Activated naive CD4-positive, alpha-beta T cell treated with anti-CD3 and anti-CD28 coated beads, Interleukin-2, amount 10 ng/mL, durations not matched to agents 7 days and 5 days (primary cell): ENCODE data around the gene ARSB.
"Not testable (repeated sequence)": the region's sequence is repeated elsewhere in the genome, so short reads cannot be mapped to it uniquely, and the experiment has no call there.

Experiments
- CTCF ChIA-PET: fragments of 350-600 bp; sonication (Branson Sonifier 250); formaldehyde crosslinking; loops from one replicate; lab custom pipeline; 2021; ENCODE audit warnings: antibody characterized with exemption; lab: Charles Lee
- DNase-seq: peaks from one replicate; pipeline ENCODE4 v3.0.0-alpha.2; 2020
- H3K27ac Mint-ChIP-seq: one replicate; pipeline ENCODE4 v1.8.0; 2021; ENCODE audit warnings: mild to moderate bottlenecking, moderate library complexity, mixed read lengths
- H3K27me3 Mint-ChIP-seq: one replicate; pipeline ENCODE4 v1.8.0; 2021; ENCODE audit warnings: mild to moderate bottlenecking, mixed read lengths
- H3K36me3 Mint-ChIP-seq: one replicate; pipeline ENCODE4 v1.8.0; 2021; ENCODE audit warnings: mixed read lengths
- H3K4me1 Mint-ChIP-seq: one replicate; pipeline ENCODE4 v1.8.0; 2021; ENCODE audit warnings: mixed read lengths
- H3K4me3 Mint-ChIP-seq: one replicate; pipeline ENCODE4 v1.8.0; 2021; ENCODE audit warnings: mild to moderate bottlenecking, moderate library complexity, mixed read lengths
- H3K9me3 Mint-ChIP-seq: one replicate; pipeline ENCODE4 v1.8.0; 2021; ENCODE audit warnings: mixed read lengths

ARSB gene

GRCh38 chr5:78893940-78894677 lies 91.0 kb downstream of the ARSB start:
- DNase-seq = no peak
- Mint-ChIP-seq H3K9me3 (peaks cover 4% of the 10 kb centered on the region), H3K27ac (no peak overlapping the region), H3K36me3 (no peaks in the 10 kb centered on the region), H3K4me1 (peaks cover 10% of the 10 kb centered on the region), H3K27me3 (no peaks in the 10 kb centered on the region), H3K4me3 (no peak overlapping the region)
- CTCF ChIA-PET = no interaction called here

DNA sequence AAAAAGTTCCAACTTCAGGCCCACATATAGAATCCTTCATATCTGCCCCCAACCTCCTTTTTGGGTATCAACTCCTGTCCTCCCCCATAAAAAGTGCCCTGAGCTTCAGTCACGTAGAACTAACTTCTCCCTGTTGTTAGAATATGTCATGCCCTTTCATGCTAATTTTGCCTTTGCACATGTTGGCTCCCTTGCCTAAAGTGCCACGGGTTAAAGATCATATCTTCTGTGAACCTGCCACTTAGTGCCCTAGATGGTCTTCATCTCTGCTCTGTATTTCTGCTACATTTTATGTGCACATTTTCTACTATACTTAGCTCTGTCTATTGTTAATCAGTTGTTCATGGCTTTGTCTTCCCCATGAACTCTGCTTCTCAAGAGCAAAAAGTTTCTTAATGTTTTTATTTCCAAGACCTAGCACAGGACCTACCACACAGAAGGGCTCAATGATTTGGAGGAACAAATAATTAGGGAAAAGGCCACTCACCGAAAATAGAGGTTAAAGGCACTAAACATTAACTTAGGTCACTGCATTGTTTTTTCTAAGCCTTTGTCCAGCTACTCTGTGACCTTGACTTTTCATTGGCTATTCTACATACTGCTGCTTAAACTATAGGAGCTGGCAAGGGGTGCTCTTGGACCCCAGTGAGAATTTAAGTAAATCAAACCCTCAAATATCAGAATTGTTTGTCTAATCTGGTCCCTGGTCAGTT lies 94.3 kb downstream of the ARSB start:
- CTCF ChIA-PET = interaction anchor here (0.7 to 0.8 kb wide), 2 partner anchors 9 to 233 kb away, joined by 3 to 4 read pairs; no protein-coding TSS in a partner anchor
- Mint-ChIP-seq H3K9me3 (no peaks in the 10 kb centered on the region), H3K27ac (no peak overlapping the region), H3K27me3 (no peaks in the 10 kb centered on the region), H3K4me3 (no peak overlapping the region), H3K4me1 (peaks cover 32% of the 10 kb centered on the region), H3K36me3 (no peaks in the 10 kb centered on the region)
- DNase-seq = no peak

DNA sequence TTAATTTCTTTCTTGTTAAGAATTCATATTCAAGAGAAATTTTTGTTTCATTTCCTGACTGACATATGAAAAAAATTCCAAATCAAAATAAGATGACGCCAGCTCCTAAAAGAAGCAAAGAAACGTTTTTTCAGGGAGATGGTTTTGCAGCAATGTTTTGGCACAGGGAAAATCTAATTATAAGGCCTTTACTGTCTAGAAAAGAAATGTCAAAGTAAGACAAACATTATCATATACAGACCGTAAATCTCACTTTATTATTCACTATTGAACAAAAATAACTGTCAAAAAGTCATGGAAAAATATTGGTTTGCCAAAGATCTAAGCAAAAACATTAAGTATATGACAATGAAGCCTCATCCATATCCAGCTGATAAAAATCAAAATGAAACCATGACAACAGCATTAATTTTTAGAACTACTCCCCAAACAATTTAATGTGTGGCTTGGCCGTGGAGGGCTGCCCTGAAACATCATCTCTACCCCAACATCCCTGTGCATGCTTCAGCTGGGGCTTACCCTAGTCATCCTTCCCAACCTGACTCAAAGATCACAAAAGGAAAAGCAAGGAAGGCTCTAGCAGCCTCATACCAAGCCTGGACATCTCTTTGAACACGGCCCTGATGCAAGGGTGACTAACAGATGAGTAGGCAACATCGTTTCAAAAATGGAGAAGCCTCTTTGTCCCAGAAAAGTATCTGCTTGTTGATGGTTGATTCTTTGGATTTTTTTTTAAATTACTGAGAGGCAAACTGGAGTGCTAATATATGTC lies 95.6 kb downstream of the ARSB start:
- no peaks in the 10 kb centered on the region for H3K36me3 Mint-ChIP-seq
- CTCF ChIA-PET = interaction anchor here (0.7 to 1.8 kb wide), 3 partner anchors 10 to 234 kb away, joined by 3 to 5 read pairs (median 5); no protein-coding TSS in a partner anchor
- peaks cover 30% of the 10 kb centered on the region for H3K4me1 Mint-ChIP-seq
- DNase-seq = no peak
- H3K27ac Mint-ChIP-seq = no peak overlapping the region
- no peak overlapping the region for H3K4me3 Mint-ChIP-seq
- H3K9me3 Mint-ChIP-seq = no peaks in the 10 kb centered on the region
- H3K27me3 Mint-ChIP-seq = no peaks in the 10 kb centered on the region

GRCh38 chr5:78888580-78889368 lies 96.3 kb downstream of the ARSB start:
- Mint-ChIP-seq H3K27ac (no peak overlapping the region), H3K4me3 (no peak overlapping the region), H3K9me3 (no peaks in the 10 kb centered on the region), H3K27me3 (no peaks in the 10 kb centered on the region), H3K4me1 (peaks cover 22% of the 10 kb centered on the region), H3K36me3 (no peaks in the 10 kb centered on the region)
- no peak for DNase-seq
- CTCF ChIA-PET = interaction anchor here (1.0 to 1.8 kb wide), 2 partner anchors 11 to 136 kb away, joined by 5 read pairs; no protein-coding TSS in a partner anchor

GRCh38 chr5:78887384-78888118 lies 97.6 kb downstream of the ARSB start:
- Mint-ChIP-seq H3K4me1 (peaks cover 22% of the 10 kb centered on the region), H3K27me3 (no peaks in the 10 kb centered on the region), H3K27ac (no peak overlapping the region), H3K9me3 (no peaks in the 10 kb centered on the region), H3K36me3 (no peaks in the 10 kb centered on the region), H3K4me3 (no peak overlapping the region)
- CTCF ChIA-PET = interaction anchor here (1.2 to 1.9 kb wide), 5 partner anchors 10 to 246 kb away, joined by 3 to 9 read pairs (median 6); no protein-coding TSS in a partner anchor
- DNase-seq = no peak

- Mint-ChIP-seq H3K27me3 (no peaks in the 10 kb centered on the region), H3K36me3 (no peaks in the 10 kb centered on the region), H3K4me1 (peaks cover 22% of the 10 kb centered on the region), H3K9me3 (no peaks in the 10 kb centered on the region), H3K4me3 (no peak overlapping the region), H3K27ac (no peak overlapping the region)
- CTCF ChIA-PET = interaction anchor here (0.7 to 1.9 kb wide), 12 partner anchors 9 to 566 kb away, joined by 3 to 9 read pairs (median 3); no protein-coding TSS in a partner anchor
- no peak for DNase-seq
These were observed 98.5 kb downstream of the ARSB start for GRCh38 chr5:78886341-78887230.

GRCh38 chr5:78881884-78882283 lies 103.2 kb downstream of the ARSB start:
- CTCF ChIA-PET = no interaction called here
- H3K27ac Mint-ChIP-seq = no peak overlapping the region
- no peaks in the 10 kb centered on the region for H3K9me3 Mint-ChIP-seq
- H3K4me1 Mint-ChIP-seq = no peaks in the 10 kb centered on the region
- no peak for DNase-seq
- H3K4me3 Mint-ChIP-seq = no peak overlapping the region
- H3K36me3 Mint-ChIP-seq = no peaks in the 10 kb centered on the region
- H3K27me3 Mint-ChIP-seq = no peaks in the 10 kb centered on the region

GRCh38 chr5:78879516-78879915 lies 105.6 kb downstream of the ARSB start:
- DNase-seq = no peak
- CTCF ChIA-PET = no interaction called here
- no peaks in the 10 kb centered on the region for H3K9me3 Mint-ChIP-seq
- H3K4me1 Mint-ChIP-seq = no peaks in the 10 kb centered on the region
- no peak overlapping the region for H3K27ac Mint-ChIP-seq
- no peak overlapping the region for H3K4me3 Mint-ChIP-seq
- no peaks in the 10 kb centered on the region for H3K36me3 Mint-ChIP-seq
- no peaks in the 10 kb centered on the region for H3K27me3 Mint-ChIP-seq

DNA sequence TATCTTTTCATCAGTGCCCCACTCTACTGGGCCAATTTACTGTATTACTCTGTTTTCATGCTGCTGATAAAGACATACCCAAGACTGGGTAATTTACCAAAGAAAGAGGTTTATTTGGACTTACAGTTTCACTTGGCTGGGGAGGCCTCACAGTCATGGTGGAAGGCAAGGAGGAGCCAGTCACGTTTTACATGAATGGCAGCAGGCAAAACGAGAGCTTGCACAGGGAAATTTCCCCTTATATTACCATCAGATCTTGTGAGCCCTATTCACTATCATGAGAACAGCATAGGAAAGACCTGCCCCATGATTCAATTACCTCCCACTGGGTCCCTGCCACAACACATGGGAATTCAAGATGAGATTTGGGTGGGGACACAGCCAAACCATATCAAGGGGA lies 119.0 kb downstream of the ARSB start:
- CTCF ChIA-PET, H3K27ac Mint-ChIP-seq, H3K27me3 Mint-ChIP-seq, H3K4me1 Mint-ChIP-seq, DNase-seq, H3K4me3 Mint-ChIP-seq, H3K36me3 Mint-ChIP-seq: not testable (repeated sequence)
- H3K9me3 Mint-ChIP-seq = peaks cover 14% of the 10 kb centered on the region

GRCh38 chr5:78858364-78858763 lies 126.7 kb downstream of the ARSB start:
- CTCF ChIA-PET = no interaction called here
- no peaks in the 10 kb centered on the region for H3K27me3 Mint-ChIP-seq
- no peak for DNase-seq
- H3K4me1 Mint-ChIP-seq = no peaks in the 10 kb centered on the region
- H3K4me3 Mint-ChIP-seq = no peak overlapping the region
- H3K27ac Mint-ChIP-seq = no peak overlapping the region
- peaks cover 8% of the 10 kb centered on the region for H3K36me3 Mint-ChIP-seq
- H3K9me3 Mint-ChIP-seq = peaks cover 10% of the 10 kb centered on the region

GRCh38 chr5:78855026-78855425 lies 130.1 kb downstream of the ARSB start:
- Mint-ChIP-seq H3K4me3 (no peak overlapping the region), H3K27me3 (no peaks in the 10 kb centered on the region), H3K27ac (no peak overlapping the region), H3K36me3 (peaks cover 4% of the 10 kb centered on the region), H3K4me1 (no peaks in the 10 kb centered on the region), H3K9me3 (peaks cover 10% of the 10 kb centered on the region)
- DNase-seq = no peak
- CTCF ChIA-PET = no interaction called here

GRCh38 chr5:78851891-78852290 lies 133.2 kb downstream of the ARSB start:
- H3K27me3 Mint-ChIP-seq, H3K36me3 Mint-ChIP-seq, H3K4me3 Mint-ChIP-seq, DNase-seq, CTCF ChIA-PET, H3K27ac Mint-ChIP-seq, H3K4me1 Mint-ChIP-seq: not testable (repeated sequence)
- H3K9me3 Mint-ChIP-seq = peaks cover 10% of the 10 kb centered on the region
